H1 (cell line): ENCODE measurements around the gene FAHD1. TPM values are rescaled to one million over a fixed set of nuclear protein-coding genes. Genes with fewer than 3 reads are reported as not detected.

Experiments
- BCL11A ChIP-seq, 2 experiments: IDR thresholded peaks; one replicate each; pipeline ENCODE4 v1.6.1; 2011; ENCODE audit warnings: low read depth in 2 of 2, low read length in 2 of 2, mild to moderate bottlenecking in 2 of 2
- JUN ChIP-seq: IDR thresholded peaks from 2 replicates; pipeline ENCODE4 v1.6.1; 2011; ENCODE audit warnings: low read depth, mild to moderate bottlenecking, improper control_type of control experiment, low read length
- KDM4A ChIP-seq: IDR thresholded peaks from one replicate; pipeline ENCODE4 v1.7.1; 2012; ENCODE audit warnings: low read depth, mild to moderate bottlenecking, moderate library complexity, low read length, inconsistent platforms; ENCODE audit not compliant: severe bottlenecking
- NANOG ChIP-seq: IDR thresholded peaks from 2 replicates; pipeline ENCODE4 v1.6.1; 2011; ENCODE audit warnings: low read length, low read depth, mild to moderate bottlenecking, inconsistent platforms; ENCODE audit not compliant: insufficient read depth, poor library complexity, severe bottlenecking
- SP4 ChIP-seq: IDR thresholded peaks from 2 replicates; pipeline ENCODE4 v1.6.1; 2012; ENCODE audit warnings: low read length, inconsistent platforms
- TAF1 ChIP-seq: IDR thresholded peaks from 2 replicates; pipeline ENCODE4 v1.6.1; 2011; ENCODE audit warnings: mild to moderate bottlenecking, low read depth, low read length
- polyA plus RNA-seq, 7 experiments: library from polyadenylated mRNA; depleted of rRNA in 3 of 7; stranded (reverse) in 5 of 7; unstranded in 2 of 7; fragments of >200 nt in 5 of 7; fragments of 200-250 nt in 2 of 7; gene quantifications; 1 replicate in 5 of 7; 2 replicates in 1 of 7; 4 replicates in 1 of 7; pipeline versions ENCODE4 v1.2.1 to v1.2.3, GENCODE V29; 2011 to 2013; ENCODE audit warnings: missing spikeins in 2 of 7, mixed read lengths in 2 of 7
- total RNA-seq: library from RNA; stranded (reverse); fragmentation: NEBNext Ultra II Directional; extraction: Animal tissue kit (Norgen Biotek cat#: 25700); gene quantifications from 2 replicates; pipeline ENCODE4 v1.2.1, GENCODE V29; 2021

FAHD1 gene
- total and polyA plus RNA-seq, 2 of the 8 experiments (the other 6 are each of a cell fraction or from before 2014, with no cell fraction given): 20.4 to 31.9 TPM

DNA sequence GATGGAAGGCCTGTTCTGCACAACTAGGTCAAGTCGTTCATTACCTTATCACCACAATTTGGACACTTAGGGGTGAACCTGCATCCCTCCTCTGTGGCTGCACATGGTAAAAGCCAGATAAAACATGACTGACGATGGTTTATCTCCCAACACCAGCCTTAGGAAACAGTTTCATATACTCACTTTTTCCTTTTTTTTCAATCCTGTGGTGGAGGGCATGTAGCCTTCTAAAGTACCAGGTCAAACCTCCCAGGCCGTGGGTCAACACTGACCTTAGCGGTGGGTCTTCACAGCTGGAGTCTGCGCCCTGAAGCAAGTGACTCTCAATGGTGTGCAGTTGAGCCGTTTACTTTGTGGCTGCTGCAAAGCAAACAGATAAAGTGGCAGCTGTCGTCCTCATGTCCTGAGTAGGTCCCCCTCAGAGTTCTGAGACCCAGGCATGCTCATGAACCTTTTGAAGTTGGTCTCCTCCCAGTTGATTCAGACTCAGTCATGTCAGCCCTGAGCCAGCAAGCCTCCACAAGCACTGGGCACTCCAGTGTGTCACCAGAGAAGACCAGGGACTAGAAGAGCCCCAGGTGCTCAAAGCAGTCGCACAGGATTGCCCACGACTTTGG lies 5.9 kb downstream of the FAHD1 start (continued):
- no peak for TF ChIP-seq BCL11A (IDR thresholded peaks at IDR 0.05; ENCODE audit: low read depth in 2 of 2, low read length in 2 of 2)
- no peak for TF ChIP-seq KDM4A
- TF ChIP-seq JUN: no peak
- TF ChIP-seq TAF1: no peak
- TF ChIP-seq NANOG: no peak
- no peak for TF ChIP-seq SP4
